Mammary epithelial cell (primary cell): Measurements from ENCODE around the gene VPS51.

ENCODE experiments used
- CTCF ChIP-seq, 2 donors: IDR thresholded peaks in 1 of 2; conservative IDR thresholded peaks in 1 of 2; 2 replicates each; pipeline ENCODE4 v1.5.1; 2011 to 2012; ENCODE audit warnings: inconsistent platforms in 2 of 2, low read length in 2 of 2, mild to moderate bottlenecking in 2 of 2, control low read depth in 1 of 2, low read depth in 1 of 2; ENCODE audit not compliant: insufficient read depth in 1 of 2; ENCODE audit errors: extremely low read depth in 1 of 2
- EZH2 ChIP-seq: IDR thresholded peaks from 2 replicates; pipeline ENCODE4 v1.6.1; 2012; ENCODE audit warnings: low read length, inconsistent platforms, borderline replicate concordance

DNA sequence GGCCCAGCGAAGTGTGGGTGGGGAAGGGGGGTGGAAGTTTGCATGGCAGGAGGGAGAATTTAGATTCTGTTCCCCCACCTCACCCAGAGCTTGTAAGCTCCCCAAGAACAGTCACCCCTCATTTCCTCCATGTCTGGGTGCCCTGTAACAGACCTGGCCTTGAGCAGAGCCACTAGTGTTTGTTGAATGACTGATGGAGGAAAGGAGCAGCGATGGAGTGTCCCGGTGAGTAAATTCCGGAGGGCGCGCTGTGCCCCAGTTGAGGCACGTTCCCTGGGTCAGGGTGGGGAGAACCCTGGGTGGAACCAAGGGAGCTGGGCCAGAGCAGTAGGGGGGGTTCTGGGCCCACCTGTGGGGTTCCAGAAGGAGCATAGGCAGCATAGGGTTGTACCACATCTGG, 38.5 kb upstream of the VPS51 start:
- TF ChIP-seq CTCF (conservative IDR thresholded peaks at IDR 0.05 in 1 of 2, IDR thresholded peaks at IDR 0.05 in 1 of 2; ENCODE audit: extremely low read depth in 1 of 2, insufficient read depth in 1 of 2, low read depth in 1 of 2, low read length in 2 of 2) (no peak), EZH2 (no peak)
